ENCODE results near the gene ADAMTS12. TPM values are rescaled to one million over a fixed set of nuclear protein-coding genes. Genes with fewer than 3 reads are reported as not detected.

The ADAMTS12 gene
- total RNA-seq, 1 donor from 2014 or later: 0.54 TPM

DNA sequence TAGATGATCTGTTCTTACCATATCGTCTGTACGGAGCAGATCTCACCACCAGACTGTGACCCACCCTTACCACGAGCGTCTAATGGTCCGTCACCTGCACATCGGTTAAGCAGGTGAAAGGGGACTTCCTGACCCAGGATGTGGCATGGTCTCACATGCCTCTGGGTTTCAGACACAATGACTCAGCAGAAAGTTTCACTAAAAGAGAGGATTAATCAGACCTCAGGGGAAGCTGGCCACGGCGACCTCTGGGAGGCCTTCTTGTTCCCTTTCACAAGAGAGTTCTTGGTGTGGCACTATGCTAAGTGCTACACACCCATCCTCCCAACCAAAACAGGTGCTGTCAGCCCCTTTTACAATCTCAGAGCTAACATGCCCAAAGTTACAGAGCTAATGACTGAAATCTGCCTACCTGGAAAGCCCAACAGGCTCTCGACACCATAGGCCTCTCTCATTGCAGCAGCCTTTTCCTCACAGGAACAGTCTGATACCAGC lies 41.6 kb downstream of the ADAMTS12 start:
- Mint-ChIP-seq H3K27ac (ENCODE audit: unreplicated experiment) (no peak overlapping the region), H3K4me3 (ENCODE audit: unreplicated experiment) (no peak overlapping the region), H3K9me3 (ENCODE audit: unreplicated experiment) (no peaks in the 10 kb centered on the region), H3K27me3 (ENCODE audit: unreplicated experiment) (peaks cover 2% of the 10 kb centered on the region), H3K4me1 (ENCODE audit: low read depth, unreplicated experiment) (peaks cover 3% of the 10 kb centered on the region), H3K36me3 (ENCODE audit: unreplicated experiment) (no peaks in the 10 kb centered on the region)
- TF ChIP-seq, protein P1, sequence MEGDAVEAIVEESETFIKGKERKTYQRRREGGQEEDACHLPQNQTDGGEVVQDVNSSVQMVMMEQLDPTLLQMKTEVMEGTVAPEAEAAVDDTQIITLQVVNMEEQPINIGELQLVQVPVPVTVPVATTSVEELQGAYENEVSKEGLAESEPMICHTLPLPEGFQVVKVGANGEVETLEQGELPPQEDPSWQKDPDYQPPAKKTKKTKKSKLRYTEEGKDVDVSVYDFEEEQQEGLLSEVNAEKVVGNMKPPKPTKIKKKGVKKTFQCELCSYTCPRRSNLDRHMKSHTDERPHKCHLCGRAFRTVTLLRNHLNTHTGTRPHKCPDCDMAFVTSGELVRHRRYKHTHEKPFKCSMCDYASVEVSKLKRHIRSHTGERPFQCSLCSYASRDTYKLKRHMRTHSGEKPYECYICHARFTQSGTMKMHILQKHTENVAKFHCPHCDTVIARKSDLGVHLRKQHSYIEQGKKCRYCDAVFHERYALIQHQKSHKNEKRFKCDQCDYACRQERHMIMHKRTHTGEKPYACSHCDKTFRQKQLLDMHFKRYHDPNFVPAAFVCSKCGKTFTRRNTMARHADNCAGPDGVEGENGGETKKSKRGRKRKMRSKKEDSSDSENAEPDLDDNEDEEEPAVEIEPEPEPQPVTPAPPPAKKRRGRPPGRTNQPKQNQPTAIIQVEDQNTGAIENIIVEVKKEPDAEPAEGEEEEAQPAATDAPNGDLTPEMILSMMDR (IDR thresholded peaks at IDR 0.05; ENCODE audit: partially characterized antibody, unreplicated experiment): no peak
- DNase-seq: no peak

DNA sequence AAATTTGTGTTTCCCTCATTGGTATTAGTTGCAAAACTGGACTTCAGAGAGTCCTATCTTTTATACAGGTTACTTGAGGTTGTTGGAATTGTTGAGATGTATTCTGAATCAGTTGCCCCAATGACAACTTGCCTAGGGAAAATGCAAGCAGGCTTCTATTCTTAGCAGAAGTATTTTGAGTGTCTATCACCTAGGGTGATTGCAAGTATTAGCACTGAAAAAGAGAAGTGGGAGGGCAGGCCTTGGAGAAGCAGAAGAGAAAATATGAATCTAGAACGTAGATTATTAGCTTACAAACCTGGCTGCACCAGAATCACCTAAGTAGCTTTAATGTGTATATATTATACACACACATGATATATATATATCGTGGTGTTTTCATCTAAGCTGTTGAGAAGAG lies 43.2 kb downstream of the ADAMTS12 start:
- Mint-ChIP-seq H3K36me3 (ENCODE audit: unreplicated experiment) (no peaks in the 10 kb centered on the region), H3K27ac (ENCODE audit: unreplicated experiment) (no peak overlapping the region), H3K4me1 (ENCODE audit: low read depth, unreplicated experiment) (peaks cover 3% of the 10 kb centered on the region), H3K27me3 (ENCODE audit: unreplicated experiment) (no peaks in the 10 kb centered on the region), H3K9me3 (ENCODE audit: unreplicated experiment) (no peaks in the 10 kb centered on the region), H3K4me3 (ENCODE audit: unreplicated experiment) (no peak overlapping the region)
- TF ChIP-seq, protein P1 (IDR thresholded peaks at IDR 0.05; ENCODE audit: partially characterized antibody, unreplicated experiment): no peak
- no peak for DNase-seq

DNA sequence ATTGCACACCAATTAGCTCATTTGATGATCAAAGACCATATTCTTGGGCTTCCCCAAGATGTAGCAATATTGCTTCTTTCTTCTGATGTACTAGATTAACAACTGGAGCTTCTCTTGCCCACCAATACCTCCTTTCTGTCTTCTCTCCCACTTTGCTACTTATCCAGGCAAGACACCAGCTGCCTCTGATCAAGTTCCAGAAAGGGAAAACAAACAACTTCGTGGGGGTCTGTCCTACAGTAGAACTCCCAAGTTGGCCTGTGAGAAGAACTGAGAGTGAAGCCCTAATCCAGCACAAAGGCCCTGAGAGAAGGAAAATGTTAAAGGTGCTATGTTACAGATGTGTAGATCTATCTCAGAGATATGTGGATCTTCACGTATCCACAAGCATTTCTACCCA lies 44.9 kb downstream of the ADAMTS12 start:
- H3K4me1 Mint-ChIP-seq (ENCODE audit: low read depth, unreplicated experiment): no peaks in the 10 kb centered on the region
- H3K27me3 Mint-ChIP-seq (ENCODE audit: unreplicated experiment): no peaks in the 10 kb centered on the region
- no peaks in the 10 kb centered on the region for H3K9me3 Mint-ChIP-seq (ENCODE audit: unreplicated experiment)
- TF ChIP-seq, protein P1 (IDR thresholded peaks at IDR 0.05; ENCODE audit: partially characterized antibody, unreplicated experiment): no peak
- no peak overlapping the region for H3K4me3 Mint-ChIP-seq (ENCODE audit: unreplicated experiment)
- H3K36me3 Mint-ChIP-seq (ENCODE audit: unreplicated experiment): no peaks in the 10 kb centered on the region
- H3K27ac Mint-ChIP-seq (ENCODE audit: unreplicated experiment): no peak overlapping the region
- no peak for DNase-seq

DNA sequence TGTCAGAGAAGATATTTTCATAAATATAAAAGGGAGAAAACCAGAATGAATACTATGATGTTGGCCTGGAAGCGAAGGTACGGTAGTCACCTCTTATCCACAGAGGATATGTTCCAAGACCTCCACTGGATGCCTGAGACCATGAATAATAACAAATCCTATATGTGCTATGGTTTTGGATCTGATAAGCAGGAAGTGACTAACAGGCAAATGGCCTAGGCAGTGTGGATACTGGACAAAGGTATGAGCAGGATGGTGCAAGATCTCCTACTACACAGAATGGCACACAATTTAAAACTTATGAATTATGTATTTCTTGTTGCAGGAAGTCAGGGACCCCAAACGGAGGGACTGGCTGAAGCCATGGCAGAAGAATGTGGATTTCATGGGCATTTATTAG lies 48.2 kb downstream of the ADAMTS12 start:
- peaks cover 2% of the 10 kb centered on the region for H3K9me3 Mint-ChIP-seq (ENCODE audit: unreplicated experiment)
- H3K36me3 Mint-ChIP-seq (ENCODE audit: unreplicated experiment): peaks cover 4% of the 10 kb centered on the region
- H3K4me3 Mint-ChIP-seq (ENCODE audit: unreplicated experiment): no peak overlapping the region
- TF ChIP-seq, protein P1 (IDR thresholded peaks at IDR 0.05; ENCODE audit: partially characterized antibody, unreplicated experiment): no peak
- H3K27ac Mint-ChIP-seq (ENCODE audit: unreplicated experiment): no peak overlapping the region
- no peaks in the 10 kb centered on the region for H3K27me3 Mint-ChIP-seq (ENCODE audit: unreplicated experiment)
- DNase-seq: no peak
- H3K4me1 Mint-ChIP-seq (ENCODE audit: low read depth, unreplicated experiment): no peaks in the 10 kb centered on the region

DNA sequence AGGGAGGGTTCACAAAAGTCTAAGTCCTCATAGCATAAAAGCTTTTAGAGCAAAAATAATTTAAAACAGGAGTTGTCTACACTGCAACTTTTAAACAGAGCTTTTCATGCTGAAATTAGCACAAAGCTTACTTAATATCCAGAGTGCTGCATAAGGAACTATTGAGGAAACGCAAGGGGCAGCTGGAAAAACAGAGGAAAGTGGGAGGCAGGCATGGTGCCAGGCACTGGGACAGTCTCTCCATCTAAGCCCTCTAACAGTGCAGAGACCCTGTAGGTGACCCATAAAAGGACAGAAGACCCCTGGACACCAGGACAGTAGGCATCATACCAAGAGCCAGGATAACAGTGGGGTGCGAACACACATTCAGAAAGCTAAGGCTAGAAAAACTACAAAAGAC lies 49.3 kb downstream of the ADAMTS12 start:
- TF ChIP-seq, protein P1 (IDR thresholded peaks at IDR 0.05; ENCODE audit: partially characterized antibody, unreplicated experiment): no peak
- Mint-ChIP-seq H3K36me3 (ENCODE audit: unreplicated experiment) (peaks cover 4% of the 10 kb centered on the region), H3K4me1 (ENCODE audit: low read depth, unreplicated experiment) (no peaks in the 10 kb centered on the region), H3K9me3 (ENCODE audit: unreplicated experiment) (peaks cover 2% of the 10 kb centered on the region), H3K27ac (ENCODE audit: unreplicated experiment) (no peak overlapping the region), H3K4me3 (ENCODE audit: unreplicated experiment) (no peak overlapping the region), H3K27me3 (ENCODE audit: unreplicated experiment) (no peaks in the 10 kb centered on the region)
- no peak for DNase-seq
